Amniotic epithelial cell (primary cell): ENCODE results near the gene PTPRO.

ENCODE experiments used
- DNase-seq: peaks from one replicate; pipeline ENCODE4 v3.0.0-alpha.2; 2010; ENCODE audit warnings: low read depth

The PTPRO gene

DNA sequence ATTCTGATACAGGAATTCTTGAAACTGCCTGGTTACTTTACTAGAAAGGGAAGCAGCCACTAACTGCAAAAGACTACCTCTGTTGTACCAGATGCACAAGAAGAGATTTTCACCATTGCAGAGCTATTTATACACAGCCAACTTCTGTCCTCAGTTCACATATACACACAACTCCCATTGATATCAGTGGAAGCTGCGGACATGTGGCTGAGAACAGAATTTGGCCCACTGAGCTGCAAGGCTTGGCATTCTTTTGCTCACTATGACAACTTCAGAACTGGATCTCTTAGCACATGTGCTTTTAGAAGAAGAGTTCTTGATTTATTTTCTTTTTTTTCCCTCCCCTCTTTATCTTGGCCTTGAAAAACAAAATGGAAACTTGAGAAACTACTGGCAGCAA lies 28.3 kb downstream of the PTPRO start:
- no peak for DNase-seq

DNA sequence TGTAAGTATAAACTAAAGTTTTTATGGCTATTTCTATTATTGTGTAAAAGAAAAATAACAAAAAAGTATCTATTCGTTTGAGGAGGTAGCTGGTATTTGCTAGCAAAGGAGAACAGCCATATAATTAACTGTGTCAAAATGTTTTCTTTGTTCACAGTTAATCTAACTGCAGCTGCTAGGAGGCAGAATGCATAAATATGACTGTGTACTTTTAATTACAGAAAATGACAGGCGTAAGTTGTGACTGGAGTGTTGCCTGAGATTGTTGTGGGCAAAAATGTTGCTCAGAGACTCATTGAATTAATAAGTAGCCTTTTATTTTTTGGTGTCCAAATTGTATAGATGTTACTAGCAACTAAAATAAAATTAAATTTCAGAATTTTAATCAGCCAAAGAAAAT lies 33.5 kb downstream of the PTPRO start:
- no peak for DNase-seq

DNA sequence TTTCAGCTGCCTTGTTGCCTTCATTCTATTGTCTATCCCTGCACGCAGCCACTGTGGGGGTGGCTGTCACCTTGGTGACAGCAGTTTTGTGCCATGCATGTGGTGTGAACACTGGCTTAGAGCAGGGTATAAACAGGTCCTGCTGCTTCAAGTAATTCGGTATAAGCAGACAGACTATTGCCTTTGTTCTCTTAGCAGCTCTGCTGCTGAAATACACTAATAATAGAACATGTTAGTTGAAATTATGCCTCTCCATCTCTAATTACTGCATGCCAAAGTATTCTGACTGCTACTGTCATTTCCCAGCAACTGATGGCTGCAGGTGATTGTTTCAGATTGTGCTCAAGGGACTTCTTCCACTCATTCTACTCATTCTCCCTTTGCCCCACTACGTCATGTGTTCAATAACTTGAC lies 34.6 kb downstream of the PTPRO start:
- no peak for DNase-seq

DNA sequence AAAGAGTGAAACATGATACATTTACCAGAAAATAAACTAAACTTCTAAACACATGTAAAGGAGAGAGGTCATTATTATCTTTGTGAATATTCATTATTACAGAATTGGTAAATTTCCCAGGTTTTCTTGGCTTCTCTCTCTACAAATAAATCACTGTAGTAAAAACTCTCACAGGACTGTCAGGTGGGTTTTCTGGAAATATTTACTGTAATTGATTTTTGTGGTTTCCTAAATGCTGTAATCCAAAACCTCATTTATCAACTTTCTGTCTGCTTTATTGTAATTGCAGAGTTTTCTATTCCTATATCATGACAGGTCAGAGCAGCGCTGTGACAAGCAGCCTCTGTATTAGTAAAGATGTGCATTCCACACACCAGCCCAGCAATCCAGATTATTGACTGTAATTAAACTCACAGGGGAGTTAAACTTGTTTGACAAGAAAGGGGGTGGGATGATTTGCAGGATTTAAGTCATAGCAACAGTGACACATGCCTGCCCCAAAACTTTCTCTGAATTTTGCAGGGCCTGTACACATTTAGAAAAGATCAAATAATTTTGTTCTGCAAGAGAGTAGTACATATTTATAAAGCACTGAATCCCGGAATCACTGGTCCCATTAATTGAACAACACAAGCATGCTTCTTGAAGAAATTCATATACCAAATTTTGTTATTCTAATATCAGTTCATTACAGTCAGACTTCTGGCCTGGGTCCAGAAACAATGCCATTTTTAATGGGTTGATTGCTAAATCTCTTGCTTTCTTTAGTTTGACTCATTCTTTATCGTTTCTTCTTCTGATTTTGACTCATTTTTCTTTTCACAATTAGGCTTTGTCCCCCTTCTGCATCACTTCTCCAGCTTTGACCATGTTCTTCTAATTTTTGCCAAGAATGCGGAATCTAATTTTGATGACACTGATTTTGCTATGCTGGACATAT lies 42.2 kb downstream of the PTPRO start:
- DNase-seq: peak; percentile 26

DNA sequence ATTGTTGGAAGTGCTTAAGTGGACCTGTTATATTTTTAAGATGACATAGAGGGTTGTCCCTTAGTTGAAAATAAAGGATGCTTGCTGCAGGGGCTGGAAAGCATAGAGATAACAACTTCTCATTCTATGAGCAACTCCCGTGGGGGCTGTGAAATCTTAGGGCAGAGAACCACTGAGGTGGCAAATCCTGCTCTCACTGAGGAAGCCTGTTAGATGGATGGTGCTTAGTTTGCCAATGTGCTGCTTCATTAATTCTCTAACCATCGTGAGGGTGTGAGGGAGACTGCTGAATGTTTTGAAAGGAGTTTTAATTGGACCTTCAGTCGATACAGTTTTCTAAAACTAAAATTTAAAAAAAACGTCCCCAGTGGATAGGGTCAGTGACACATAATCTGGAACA lies 46.5 kb downstream of the PTPRO start:
- DNase-seq: no peak

DNA sequence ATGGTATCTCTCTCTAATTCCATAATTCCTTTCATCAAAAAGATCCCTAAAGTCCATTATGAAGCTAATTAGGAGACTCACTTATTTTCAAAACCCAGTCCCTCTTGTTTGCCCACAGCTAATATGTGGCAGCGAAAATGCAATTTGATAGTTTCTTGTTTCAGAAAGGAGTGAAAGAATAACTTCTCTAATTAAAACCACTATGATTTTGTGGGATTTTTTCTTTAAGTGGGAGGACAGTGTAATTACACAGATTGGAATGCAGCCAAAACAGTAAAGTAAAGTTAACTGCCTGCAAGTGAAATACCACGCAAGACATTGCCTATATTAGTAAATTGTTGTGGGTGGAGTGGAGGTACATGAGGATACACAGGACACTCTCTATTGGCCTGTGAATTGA lies 50.0 kb downstream of the PTPRO start:
- no peak for DNase-seq

DNA sequence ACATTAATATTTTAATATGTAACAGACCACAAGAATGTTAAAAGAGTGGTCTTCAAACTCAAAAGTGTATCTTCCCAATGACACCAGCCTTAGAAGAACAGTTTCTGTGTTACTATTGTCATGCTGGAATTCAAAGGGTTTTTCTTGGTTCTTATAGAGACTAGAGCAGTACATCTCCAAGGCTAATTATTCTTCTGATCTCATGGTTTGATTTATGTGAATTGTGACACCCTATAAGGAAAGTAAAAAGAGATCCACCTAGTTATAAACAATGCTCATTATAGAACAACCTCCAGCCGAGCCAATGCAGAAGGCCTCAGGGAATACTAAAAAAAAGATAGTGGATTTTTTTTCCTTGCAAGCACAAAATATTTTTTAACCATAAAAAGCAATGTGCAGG lies 65.5 kb downstream of the PTPRO start:
- DNase-seq: no peak

DNA sequence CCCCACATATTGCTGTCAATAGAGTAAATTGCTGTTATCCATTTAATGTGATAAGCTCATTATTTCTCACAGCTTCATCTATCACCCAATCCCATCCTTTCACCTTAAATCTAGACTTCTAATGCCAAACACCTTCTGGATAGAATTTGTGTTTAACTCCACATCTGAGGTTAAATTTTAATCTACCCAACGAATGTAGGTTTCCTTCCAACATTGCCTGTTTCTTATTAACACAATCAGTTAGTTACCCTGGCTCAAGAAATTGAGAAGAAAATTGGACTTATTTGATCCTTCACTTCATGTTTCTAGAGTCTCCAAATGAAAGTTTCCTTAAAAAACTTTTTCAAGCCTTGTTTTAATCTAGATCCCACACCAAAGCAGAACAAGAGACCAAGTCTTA lies 67.3 kb downstream of the PTPRO start:
- no peak for DNase-seq

DNA sequence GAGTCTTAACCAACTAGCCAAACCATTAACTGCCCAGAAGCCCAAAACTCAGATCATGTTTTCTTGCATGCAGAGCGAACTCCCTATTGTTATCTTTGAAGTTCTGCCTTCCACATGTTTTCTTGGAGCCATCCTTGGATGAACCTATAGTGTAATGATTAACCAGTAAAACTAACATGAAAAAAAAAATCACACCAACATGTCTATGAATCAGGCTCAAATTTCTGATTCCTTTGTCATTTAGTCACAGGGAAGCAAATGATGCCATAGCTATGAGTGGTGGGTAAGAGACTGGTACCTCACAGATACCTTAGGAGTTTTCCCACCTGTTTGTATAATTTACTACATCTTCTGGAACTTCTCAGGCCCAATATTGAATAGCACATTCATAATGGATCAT lies 70.7 kb downstream of the PTPRO start:
- DNase-seq: no peak

DNA sequence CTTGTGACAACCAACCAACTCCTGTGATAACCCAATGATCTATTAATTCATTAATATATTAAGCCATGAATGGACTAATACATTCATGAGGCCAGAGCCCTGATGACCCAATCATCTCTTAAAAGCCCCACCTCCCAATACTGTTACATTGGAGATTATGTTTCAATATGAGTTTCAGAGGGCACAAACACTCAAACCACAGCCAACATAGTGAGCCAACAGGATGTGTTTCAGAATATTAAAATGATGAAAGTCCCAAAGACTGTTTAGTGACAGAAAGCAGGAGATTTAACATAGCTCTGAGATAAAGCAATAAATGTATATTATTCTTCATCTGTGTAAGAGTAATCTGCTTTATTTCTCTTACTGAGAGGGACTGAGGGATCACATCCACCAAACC lies 71.7 kb downstream of the PTPRO start:
- DNase-seq: no peak

DNA sequence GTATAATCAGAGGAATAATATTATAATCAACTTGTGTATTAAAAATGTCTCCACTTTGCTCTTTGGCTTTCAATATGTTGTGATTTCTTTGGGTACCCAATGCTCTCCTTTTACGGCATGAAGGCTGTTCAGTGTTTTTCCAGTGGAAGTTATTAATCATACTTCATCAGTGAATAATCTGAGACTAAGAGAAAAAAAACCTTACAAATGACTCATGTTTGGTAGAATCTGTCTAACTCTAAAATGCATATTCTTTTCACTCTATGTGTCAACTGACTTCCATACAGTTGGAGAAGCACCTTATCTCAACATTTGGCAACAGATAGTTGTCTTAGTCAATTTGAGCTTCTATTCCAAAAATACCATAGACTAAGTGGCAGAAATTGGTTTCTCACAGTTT lies 82.2 kb downstream of the PTPRO start:
- peak; percentile 59 for DNase-seq

DNA sequence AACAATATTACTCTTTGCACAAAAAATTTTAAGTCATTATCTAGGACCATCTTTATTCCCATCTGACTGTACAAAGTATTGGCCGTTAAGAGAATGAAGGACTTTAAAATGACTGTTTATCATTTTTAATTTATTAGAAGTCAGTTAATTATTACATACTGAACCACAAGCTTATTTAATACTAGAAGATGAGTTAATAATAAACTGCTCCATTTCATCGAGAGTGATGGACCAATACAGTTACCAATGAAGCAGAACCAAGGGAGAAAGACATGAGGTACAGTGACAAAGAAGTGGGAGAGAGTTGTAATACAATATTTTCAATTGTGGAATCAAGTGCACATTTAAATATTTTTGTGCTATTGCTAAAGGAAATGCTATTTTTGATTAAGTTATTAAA lies 83.3 kb downstream of the PTPRO start:
- no peak for DNase-seq

DNA sequence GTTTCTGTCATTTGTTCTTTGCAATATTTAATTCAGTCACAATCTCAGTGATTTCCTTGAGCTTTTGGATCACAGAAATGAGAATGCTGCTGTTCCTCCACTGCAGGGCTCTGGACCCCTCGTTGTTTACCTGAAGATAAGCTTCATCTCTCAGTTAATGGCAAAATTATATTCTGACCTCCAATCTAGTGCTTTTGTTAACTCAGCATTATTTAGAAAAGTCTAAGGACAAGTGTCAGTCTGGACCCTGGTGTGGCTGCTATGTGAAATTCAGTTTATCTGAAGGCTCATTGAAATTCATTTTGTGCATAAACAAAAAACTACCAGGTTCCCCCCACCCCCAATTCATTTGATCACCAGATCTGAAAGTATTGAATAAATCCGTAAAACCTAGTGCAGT lies 84.7 kb downstream of the PTPRO start:
- no peak for DNase-seq

DNA sequence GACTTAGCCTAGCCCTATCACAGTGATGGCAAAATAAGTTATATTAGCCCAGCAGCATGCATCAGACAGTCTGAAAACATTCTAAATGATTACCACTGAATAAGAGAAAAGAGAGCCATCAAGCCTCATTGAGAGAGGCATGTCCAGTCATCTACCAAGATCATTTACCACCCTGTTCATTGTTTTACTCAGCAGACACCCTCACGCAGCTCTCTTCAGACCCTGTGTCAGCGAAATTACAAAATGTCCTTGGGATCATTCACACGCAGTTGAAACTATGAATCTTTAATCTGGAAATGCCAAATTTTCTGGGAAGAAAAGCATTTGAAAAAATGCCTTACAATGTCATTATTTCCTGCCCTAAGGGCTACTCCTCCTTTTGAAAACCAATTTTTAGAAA lies 89.5 kb downstream of the PTPRO start:
- DNase-seq: no peak

DNA sequence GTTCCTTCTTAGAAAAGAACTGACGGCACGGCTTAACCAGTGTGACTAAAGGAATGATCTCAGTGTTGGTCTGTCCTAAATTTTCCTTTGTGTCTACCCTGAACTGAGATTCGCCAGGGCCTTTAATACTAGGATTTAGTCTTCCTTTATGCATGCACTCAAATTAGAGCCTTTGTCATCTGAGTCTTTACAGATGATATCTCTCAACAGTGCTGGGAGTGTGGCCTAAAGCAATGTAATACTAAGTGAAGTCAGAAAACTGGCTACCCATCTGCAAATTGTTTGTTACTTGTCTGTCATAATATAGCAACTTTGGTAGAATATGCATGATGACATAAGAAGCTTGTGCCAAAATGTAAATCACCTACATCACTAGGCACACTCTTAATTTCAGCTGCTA lies 95.4 kb downstream of the PTPRO start:
- DNase-seq: no peak

DNA sequence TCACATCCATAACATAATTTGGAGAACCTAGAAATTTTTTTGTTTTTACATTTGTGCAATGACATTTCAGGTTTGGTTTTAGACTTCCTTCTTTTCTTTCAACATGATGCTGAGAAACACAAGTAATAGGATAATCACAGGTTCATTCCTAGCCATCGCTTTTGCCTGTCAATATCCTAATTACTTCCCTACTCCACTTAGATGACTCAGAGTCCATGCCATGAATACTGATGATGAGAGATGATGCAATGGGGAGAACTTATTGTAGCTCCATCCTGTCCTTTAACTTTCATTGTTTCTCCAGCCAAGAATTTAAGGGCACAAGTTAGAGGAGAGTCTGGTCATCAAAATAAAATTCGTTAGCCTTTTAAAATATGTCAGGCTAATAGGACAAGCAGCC lies 101.3 kb downstream of the PTPRO start:
- peak; percentile 3 for DNase-seq

DNA sequence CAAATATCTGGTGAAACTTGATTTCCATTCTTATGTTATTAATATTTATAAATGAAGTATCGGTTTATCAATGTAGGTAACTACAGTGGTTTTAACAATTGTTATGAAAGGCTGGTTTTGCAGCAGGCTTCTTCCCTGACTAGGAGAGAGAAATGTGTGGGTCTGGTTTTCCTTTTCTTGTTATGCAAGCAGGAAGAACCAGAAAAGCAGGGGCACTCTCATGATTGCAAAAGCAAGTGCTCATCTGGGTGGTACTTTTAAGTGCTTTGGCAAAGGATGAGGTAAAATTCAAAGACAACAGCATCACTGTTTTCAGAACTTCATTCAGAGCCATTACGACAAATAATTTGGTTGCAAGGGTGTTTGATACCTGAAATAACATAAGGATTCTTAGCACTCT lies 105.6 kb downstream of the PTPRO start:
- no peak for DNase-seq

DNA sequence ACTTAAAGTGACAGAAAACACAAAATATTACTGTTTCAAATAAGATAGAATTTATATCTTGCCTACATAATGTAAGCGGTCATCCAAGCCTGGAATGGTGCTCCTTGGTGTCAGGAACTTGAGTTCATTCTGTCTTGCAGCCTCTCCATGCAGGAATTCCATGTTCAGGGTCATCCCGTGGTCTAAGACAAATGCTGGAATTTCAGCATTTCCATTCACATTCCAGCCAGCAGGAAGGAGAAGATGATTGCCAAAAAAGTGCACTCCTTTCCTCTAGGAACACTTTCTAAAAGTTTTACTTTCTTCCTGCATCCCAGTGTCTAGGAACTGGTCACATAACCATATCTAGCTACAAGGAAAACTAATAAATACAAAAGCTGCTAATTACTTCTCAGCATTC lies 106.3 kb downstream of the PTPRO start:
- peak; percentile 5 for DNase-seq

DNA sequence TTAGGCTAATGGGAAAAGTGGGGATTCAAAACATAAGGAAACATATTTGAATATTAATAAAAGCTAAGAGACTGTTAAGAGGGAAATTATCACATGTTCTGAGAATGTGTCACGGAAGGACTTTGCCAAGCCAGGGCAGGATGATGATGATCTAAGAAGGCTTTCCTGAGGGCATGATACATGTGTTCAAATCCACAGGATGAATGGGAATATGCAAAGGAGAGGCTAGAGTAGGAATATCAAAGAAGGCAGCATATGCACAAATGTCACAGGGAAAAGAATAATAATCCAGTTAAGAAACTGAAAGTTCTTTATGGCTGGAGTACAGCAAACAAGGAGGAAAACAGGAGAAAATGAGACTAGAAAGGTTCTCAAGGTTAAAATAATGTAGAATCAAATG lies 107.0 kb downstream of the PTPRO start:
- no peak for DNase-seq

DNA sequence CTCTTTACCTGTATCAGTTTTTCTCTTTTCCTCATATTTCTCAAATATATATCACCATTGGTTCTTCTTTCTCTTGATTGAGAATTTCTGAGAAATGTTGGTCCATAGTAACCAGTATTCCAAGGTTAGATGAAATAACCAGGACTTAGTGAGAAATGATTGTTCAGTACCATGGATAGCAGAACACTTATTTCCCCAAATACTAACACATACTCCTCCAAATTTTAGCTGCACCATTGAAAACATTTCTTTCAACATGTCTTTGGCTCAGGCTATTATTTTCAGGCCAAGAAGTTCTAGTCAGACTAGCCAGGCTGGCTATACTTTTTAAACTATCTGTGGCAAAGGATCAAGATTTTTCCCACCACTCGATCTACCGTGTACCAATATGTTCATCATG lies 113.3 kb downstream of the PTPRO start:
- DNase-seq: peak; percentile 32

DNA sequence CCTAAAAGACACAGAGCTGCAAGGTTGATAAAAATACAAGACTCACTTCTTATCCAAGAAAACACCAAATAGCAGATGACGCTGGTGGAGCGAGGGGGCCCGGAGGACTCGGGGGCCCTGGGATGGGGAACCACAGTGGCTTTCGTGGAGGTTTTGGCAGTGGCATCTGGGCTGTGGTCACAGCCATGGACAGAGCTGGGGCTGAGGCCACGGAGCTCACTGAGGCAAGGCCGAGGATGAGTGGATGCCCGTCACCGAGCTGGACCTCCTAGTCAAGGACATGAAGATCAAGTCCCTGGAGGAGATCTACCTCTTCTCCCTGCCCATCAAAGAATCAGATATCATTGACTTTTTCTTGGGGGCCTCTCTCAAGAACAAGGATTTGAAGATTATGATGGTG lies 117.2 kb downstream of the PTPRO start:
- DNase-seq: no peak

DNA sequence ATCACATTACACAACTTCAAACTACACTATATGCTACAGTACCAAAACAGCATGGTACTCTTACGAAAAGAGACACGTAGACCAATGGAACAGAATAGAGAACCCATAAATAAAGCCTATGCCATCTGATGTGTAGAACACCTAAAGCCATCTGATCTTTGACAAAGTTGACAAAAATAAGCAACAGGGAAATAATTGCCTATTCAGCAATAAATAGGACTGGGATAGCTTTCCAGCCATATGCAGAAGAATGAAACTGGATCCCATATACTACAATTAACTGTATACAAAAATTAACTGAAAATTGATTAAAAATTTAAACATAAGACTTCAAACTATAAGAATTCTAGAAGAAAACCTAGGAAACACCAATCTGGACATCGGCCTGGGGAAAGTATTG lies 120.7 kb downstream of the PTPRO start:
- DNase-seq: no peak

DNA sequence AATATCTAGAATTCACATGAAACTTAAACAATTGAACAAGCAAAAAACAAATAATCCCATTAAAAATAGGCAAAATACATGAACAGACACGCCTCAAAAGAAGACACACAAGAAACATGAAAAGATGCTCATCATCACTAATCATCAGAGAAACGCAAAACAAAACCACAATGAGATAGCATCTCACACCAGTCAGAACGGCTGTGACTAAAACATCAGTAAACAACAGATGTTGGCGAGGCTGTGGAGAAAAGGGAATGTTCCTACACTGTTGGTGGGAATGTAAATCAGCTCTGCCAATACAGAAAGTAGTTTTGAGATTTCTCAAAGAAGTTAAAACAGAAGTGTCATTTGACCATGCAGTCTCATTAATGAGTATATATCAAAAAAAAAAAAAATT lies 121.3 kb downstream of the PTPRO start:
- no peak for DNase-seq

DNA sequence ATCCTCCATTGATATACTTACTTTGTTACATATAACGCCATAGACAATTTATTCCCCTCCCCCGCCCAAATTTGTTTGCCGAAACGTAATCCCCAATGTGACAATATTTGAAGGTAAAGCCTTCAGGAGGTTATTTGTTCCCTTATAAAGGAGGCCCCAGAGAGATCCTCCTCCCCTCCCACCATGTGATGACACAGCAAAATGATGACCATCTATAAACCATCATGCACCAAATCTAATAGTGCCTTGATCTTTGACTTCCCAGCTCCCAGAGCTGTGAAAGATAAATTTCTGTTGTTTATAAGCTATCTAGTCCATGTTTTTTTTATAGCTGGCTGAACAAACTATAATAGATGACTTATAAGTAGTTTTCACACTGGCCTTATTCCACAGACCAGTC lies 122.2 kb downstream of the PTPRO start:
- DNase-seq: no peak
